Ishikawa (cell line): ENCODE data around the gene ARHGAP8.

ENCODE experiments used
- FOXM1 ChIP-seq: IDR thresholded peaks from 2 replicates; pipeline ENCODE4 v1.6.1; 2012; ENCODE audit warnings: low read depth, borderline replicate concordance
- RAD21 ChIP-seq: IDR thresholded peaks from 2 replicates; pipeline ENCODE4 v1.6.1; 2012; ENCODE audit warnings: low read depth
- TAF1 ChIP-seq: IDR thresholded peaks from 2 replicates; pipeline ENCODE4 v1.6.1; 2012; ENCODE audit warnings: low read depth, mild to moderate bottlenecking
- TEAD4 ChIP-seq: IDR thresholded peaks from 2 replicates; pipeline ENCODE4 v1.6.1; 2012
- YY1 ChIP-seq: IDR thresholded peaks from 2 replicates; pipeline ENCODE4 v1.6.1; 2012; ENCODE audit warnings: low read depth
- TF ChIP-seq, protein P1 (sequence below): IDR thresholded peaks from 2 replicates; pipeline ENCODE4 v1.6.1; 2012
- TF ChIP-seq, protein P2 (sequence below): IDR thresholded peaks from 2 replicates; pipeline ENCODE4 v1.6.1; 2012
- TF ChIP-seq, protein P3 (sequence below): IDR thresholded peaks from 2 replicates; pipeline ENCODE4 v1.6.1; 2012; ENCODE audit warnings: low read depth, mild to moderate bottlenecking

DNA sequence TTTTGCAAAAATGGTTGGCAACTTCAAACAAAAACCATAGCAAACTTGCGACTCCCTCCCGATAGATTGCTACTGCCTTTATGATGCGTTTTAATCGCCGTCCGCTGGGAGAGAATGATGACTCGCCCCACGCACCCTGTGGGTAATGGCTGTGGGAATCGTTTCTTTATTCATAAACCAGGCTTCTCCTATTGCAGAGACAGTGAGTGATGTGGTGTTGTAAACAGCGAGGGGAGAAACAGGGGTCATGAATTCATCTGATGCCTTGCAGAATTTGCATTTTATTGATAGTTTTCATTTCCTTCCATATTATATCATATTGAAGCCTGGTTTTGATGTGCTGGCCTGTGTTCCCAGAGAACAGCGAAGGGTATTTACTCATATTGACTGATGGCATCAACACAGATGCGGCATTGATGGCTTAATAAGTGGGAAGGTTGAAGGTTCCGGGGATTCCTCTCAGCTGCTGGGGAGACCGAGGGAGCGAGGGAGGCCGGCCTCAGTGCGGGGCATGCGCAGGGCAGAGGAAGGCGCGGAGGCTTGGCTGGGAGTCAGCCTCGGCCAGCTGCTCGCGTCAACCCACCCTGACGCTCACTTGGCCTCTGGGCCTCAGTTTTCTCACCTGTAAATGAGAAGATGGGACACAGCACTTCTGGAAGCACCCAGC is 41.3 kb downstream of the ARHGAP8 start:
- TF ChIP-seq YY1 (no peak), RAD21 (no peak), FOXM1 (no peak), TEAD4 (no peak), TAF1 (no peak)
- TF ChIP-seq, protein P1, sequence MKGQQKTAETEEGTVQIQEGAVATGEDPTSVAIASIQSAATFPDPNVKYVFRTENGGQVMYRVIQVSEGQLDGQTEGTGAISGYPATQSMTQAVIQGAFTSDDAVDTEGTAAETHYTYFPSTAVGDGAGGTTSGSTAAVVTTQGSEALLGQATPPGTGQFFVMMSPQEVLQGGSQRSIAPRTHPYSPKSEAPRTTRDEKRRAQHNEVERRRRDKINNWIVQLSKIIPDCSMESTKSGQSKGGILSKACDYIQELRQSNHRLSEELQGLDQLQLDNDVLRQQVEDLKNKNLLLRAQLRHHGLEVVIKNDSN = no peak
- TF ChIP-seq, protein P2, sequence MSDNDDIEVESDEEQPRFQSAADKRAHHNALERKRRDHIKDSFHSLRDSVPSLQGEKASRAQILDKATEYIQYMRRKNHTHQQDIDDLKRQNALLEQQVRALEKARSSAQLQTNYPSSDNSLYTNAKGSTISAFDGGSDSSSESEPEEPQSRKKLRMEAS = no peak
- TF ChIP-seq, protein P3, sequence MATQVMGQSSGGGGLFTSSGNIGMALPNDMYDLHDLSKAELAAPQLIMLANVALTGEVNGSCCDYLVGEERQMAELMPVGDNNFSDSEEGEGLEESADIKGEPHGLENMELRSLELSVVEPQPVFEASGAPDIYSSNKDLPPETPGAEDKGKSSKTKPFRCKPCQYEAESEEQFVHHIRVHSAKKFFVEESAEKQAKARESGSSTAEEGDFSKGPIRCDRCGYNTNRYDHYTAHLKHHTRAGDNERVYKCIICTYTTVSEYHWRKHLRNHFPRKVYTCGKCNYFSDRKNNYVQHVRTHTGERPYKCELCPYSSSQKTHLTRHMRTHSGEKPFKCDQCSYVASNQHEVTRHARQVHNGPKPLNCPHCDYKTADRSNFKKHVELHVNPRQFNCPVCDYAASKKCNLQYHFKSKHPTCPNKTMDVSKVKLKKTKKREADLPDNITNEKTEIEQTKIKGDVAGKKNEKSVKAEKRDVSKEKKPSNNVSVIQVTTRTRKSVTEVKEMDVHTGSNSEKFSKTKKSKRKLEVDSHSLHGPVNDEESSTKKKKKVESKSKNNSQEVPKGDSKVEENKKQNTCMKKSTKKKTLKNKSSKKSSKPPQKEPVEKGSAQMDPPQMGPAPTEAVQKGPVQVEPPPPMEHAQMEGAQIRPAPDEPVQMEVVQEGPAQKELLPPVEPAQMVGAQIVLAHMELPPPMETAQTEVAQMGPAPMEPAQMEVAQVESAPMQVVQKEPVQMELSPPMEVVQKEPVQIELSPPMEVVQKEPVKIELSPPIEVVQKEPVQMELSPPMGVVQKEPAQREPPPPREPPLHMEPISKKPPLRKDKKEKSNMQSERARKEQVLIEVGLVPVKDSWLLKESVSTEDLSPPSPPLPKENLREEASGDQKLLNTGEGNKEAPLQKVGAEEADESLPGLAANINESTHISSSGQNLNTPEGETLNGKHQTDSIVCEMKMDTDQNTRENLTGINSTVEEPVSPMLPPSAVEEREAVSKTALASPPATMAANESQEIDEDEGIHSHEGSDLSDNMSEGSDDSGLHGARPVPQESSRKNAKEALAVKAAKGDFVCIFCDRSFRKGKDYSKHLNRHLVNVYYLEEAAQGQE = no peak
